HepG2 (cell line): Measurements from ENCODE around the gene GCM1. TPM values are rescaled to one million over a fixed set of nuclear protein-coding genes. Genes with fewer than 3 reads are reported as not detected.
A peak's percentile ranks its signal among the peaks of the same experiment; 100 is the strongest.

Experiments used
- AGO1 ChIP-seq: fragments of 200-400 bp; formaldehyde crosslinking; IDR thresholded peaks from 2 replicates; pipeline ENCODE4 v1.6.1; 2017; ENCODE audit warnings: mild to moderate bottlenecking, low read depth, low read length, moderate library complexity; ENCODE audit not compliant: poor library complexity, severe bottlenecking
- AKNA ChIP-seq: sonication (generic); formaldehyde crosslinking; IDR thresholded peaks from 2 replicates; pipeline ENCODE4 v1.4.0; 2020; ENCODE audit warnings: missing genetic modification reagents, borderline replicate concordance
- HNRNPH1 ChIP-seq: fragments of 200-400 bp; formaldehyde crosslinking; optimal IDR thresholded peaks from 2 replicates; pipeline ENCODE3; 2017; ENCODE audit warnings: mild to moderate bottlenecking, low read depth, low read length
- KAT8 ChIP-seq: IDR thresholded peaks from 2 replicates; pipeline ENCODE4 v1.6.1; 2016; ENCODE audit warnings: missing genetic modification reagents, missing compliant biosample characterization
- MAFF ChIP-seq: IDR thresholded peaks from 2 replicates; pipeline ENCODE4 v1.6.1; 2011; ENCODE audit warnings: low read depth, low read length, improper control_type of control experiment
- MIER3 ChIP-seq: IDR thresholded peaks from 2 replicates; pipeline ENCODE4 v1.6.1; 2016; ENCODE audit warnings: missing compliant biosample characterization, borderline replicate concordance
- NR3C1 ChIP-seq: sonication (generic); formaldehyde crosslinking; IDR thresholded peaks from 2 replicates; pipeline ENCODE4 v1.4.0; 2020; ENCODE audit warnings: missing genetic modification reagents
- PAF1 ChIP-seq: IDR thresholded peaks from 2 replicates; pipeline ENCODE4 v1.6.1; 2016; ENCODE audit warnings: missing genetic modification reagents, missing compliant biosample characterization
- RAD51 ChIP-seq: fragments of 450-650 bp; IDR thresholded peaks from 2 replicates; pipeline ENCODE4 v1.6.1; 2016; ENCODE audit warnings: borderline replicate concordance
- RFXANK ChIP-seq: IDR thresholded peaks from 2 replicates; pipeline ENCODE4 v1.6.1; 2016
- SNAPC2 ChIP-seq: sonication (generic); formaldehyde crosslinking; IDR thresholded peaks from 2 replicates; pipeline ENCODE4 v1.8.1; 2022; ENCODE audit warnings: mild to moderate bottlenecking, missing genetic modification reagents
- SRF ChIP-seq: IDR thresholded peaks from 2 replicates; pipeline ENCODE4 v1.6.1; 2011; ENCODE audit warnings: mild to moderate bottlenecking, low read depth, low read length, moderate library complexity
- TCF12 ChIP-seq, 2 experiments: fragments of 450-650 bp in 1 of 2; sonication (generic) in 1 of 2; formaldehyde crosslinking in 1 of 2; IDR thresholded peaks; 2 replicates each; pipeline versions ENCODE4 v1.6.1 to v1.8.0; 2017 to 2022; ENCODE audit warnings: antibody characterized with exemption in 1 of 2, mild to moderate bottlenecking in 1 of 2, missing genetic modification reagents in 1 of 2, moderate library complexity in 1 of 2
- ZBTB7A ChIP-seq: sonication (generic); formaldehyde crosslinking; IDR thresholded peaks from 2 replicates; pipeline ENCODE4 v1.8.0; 2022; ENCODE audit warnings: mild to moderate bottlenecking, missing genetic modification reagents
- ZFP36L1 ChIP-seq: sonication (generic); formaldehyde crosslinking; IDR thresholded peaks from 2 replicates; pipeline ENCODE4 v1.8.0; 2022; ENCODE audit warnings: mild to moderate bottlenecking, missing genetic modification reagents, moderate library complexity
- ZGPAT ChIP-seq: IDR thresholded peaks from 2 replicates; pipeline ENCODE4 v1.6.1; 2016; ENCODE audit warnings: mild to moderate bottlenecking
- ZMYM4 ChIP-seq: sonication (generic); formaldehyde crosslinking; IDR thresholded peaks from 2 replicates; pipeline ENCODE4 v1.8.1; 2023; ENCODE audit warnings: mild to moderate bottlenecking, missing genetic modification reagents
- ZNF343 ChIP-seq: sonication (generic); formaldehyde crosslinking; IDR thresholded peaks from 2 replicates; pipeline ENCODE4 v1.4.0; 2020; ENCODE audit warnings: mild to moderate bottlenecking, missing genetic modification reagents
- ZNF350 ChIP-seq: sonication (generic); formaldehyde crosslinking; IDR thresholded peaks from 2 replicates; pipeline ENCODE4 v1.4.0; 2020; ENCODE audit warnings: mild to moderate bottlenecking, low read depth, missing genetic modification reagents, borderline replicate concordance
- ZNF512B ChIP-seq: sonication (generic); formaldehyde crosslinking; IDR thresholded peaks from 2 replicates; pipeline ENCODE4 v1.5.1; 2020; ENCODE audit warnings: missing genetic modification reagents, mild to moderate bottlenecking, borderline replicate concordance
- ZNF709 ChIP-seq: sonication (generic); formaldehyde crosslinking; IDR thresholded peaks from 2 replicates; pipeline ENCODE4 v1.5.0; 2020; ENCODE audit warnings: mild to moderate bottlenecking, missing genetic modification reagents
- ZNF772 ChIP-seq: sonication (generic); formaldehyde crosslinking; IDR thresholded peaks from 2 replicates; pipeline ENCODE4 v1.5.0; 2020; ENCODE audit warnings: mild to moderate bottlenecking, missing genetic modification reagents
- ZSCAN30 ChIP-seq: sonication (generic); formaldehyde crosslinking; IDR thresholded peaks from 2 replicates; pipeline ENCODE4 v1.5.0; 2020; ENCODE audit warnings: mild to moderate bottlenecking, missing genetic modification reagents
- ZZZ3 ChIP-seq: sonication (generic); formaldehyde crosslinking; IDR thresholded peaks from 2 replicates; pipeline ENCODE4 v1.4.0; 2020; ENCODE audit warnings: missing genetic modification reagents, mild to moderate bottlenecking, borderline replicate concordance
- polyA plus RNA-seq, 8 experiments: library from polyadenylated mRNA; depleted of rRNA in 3 of 8; stranded (reverse) in 7 of 8; unstranded in 1 of 8; fragments of >200 nt; fragmentation: Illumina TruSeq in 4 of 8; extraction: Trizol in 4 of 8; gene quantifications; 2 replicates each; pipeline versions ENCODE4 v1.2.1 to v1.2.3, GENCODE V29; 2011 to 2016; ENCODE audit warnings: low read depth in 4 of 8, missing spikeins in 1 of 8, mixed read lengths in 1 of 8; ENCODE audit not compliant: insufficient read depth in 1 of 8
- total RNA-seq, 5 experiments: library from RNA; depleted of rRNA; stranded (reverse); fragments of >200 nt; fragmentation: Illumina TruSeq; extraction: Trizol; gene quantifications; 2 replicates each; pipeline ENCODE4 v1.2.3, GENCODE V29; 2016; ENCODE audit warnings: low read depth in 1 of 5

GCM1 gene
- total and polyA plus RNA-seq, 2 of the 13 experiments (the other 11 are each of a cell fraction or from before 2014, with no cell fraction given), result 0.04 to 0.13 TPM

GRCh38 chr6:53113742-53114141, 34.9 kb downstream of the GCM1 start (continued):
- TF ChIP-seq ZSCAN30 (CRISPR knock-in tag) (no peak), AGO1 (no peak), ZNF709 (CRISPR knock-in tag) (no peak), ZMYM4 (CRISPR knock-in tag) (0 out of 2 replicates have a peak, but pooled peaks have one; percentile 18), HNRNPH1 (no peak), ZNF772 (CRISPR knock-in tag) (no peak), ZFP36L1 (CRISPR knock-in tag) (no peak), SRF (peak; percentile 89), ZNF512B (CRISPR knock-in tag) (no peak), ZZZ3 (no peak), MAFF (no peak), ZNF343 (CRISPR knock-in tag) (no peak), ZNF350 (CRISPR knock-in tag) (no peak), AKNA (no peak), ZGPAT (CRISPR knock-in tag) (no peak), ZBTB7A (CRISPR knock-in tag) (no peak), SNAPC2 (CRISPR knock-in tag) (no peak), RAD51 (no peak), MIER3 (CRISPR knock-in tag) (no peak), TCF12 (IDR thresholded peaks at IDR 0.05) (no peak), TCF12 (CRISPR knock-in tag; IDR thresholded peaks at IDR 0.05) (no peak), KAT8 (CRISPR knock-in tag) (no peak), NR3C1 (CRISPR knock-in tag) (no peak), RFXANK (no peak), PAF1 (no peak)
